NCI-H1092 treated with DMSO at 0.1 percent for 48 hours (cell line): ENCODE measurements around the gene ARPP21.

Source experiments
- DNase-seq: peaks from one replicate; lab custom pipeline; 2025; lab: John Stamatoyannopoulos, UW

The ARPP21 gene

GRCh38 chr3:35675621-35676020 lies 36.3 kb downstream of the ARPP21 start:
- DNase-seq = no peak

GRCh38 chr3:35677797-35678196 lies 38.5 kb downstream of the ARPP21 start:
- DNase-seq = no peak

GRCh38 chr3:35678643-35679161 lies 39.4 kb downstream of the ARPP21 start:
- no peak for DNase-seq

GRCh38 chr3:35679409-35680080 lies 40.2 kb downstream of the ARPP21 start:
- DNase-seq = no peak

- DNase-seq = no peak
Measured at GRCh38 chr3:35680866-35681650, 41.7 kb downstream of the ARPP21 start.

GRCh38 chr3:35685153-35685552 lies 45.8 kb downstream of the ARPP21 start:
- DNase-seq = no peak

GRCh38 chr3:35688826-35689225 lies 49.5 kb downstream of the ARPP21 start:
- DNase-seq = no peak

GRCh38 chr3:35690271-35690670 lies 50.9 kb downstream of the ARPP21 start:
- DNase-seq = peak; percentile 8

- no peak for DNase-seq
Measured at GRCh38 chr3:35705904-35706303, 66.6 kb downstream of the ARPP21 start.

GRCh38 chr3:35707904-35708303 lies 68.6 kb downstream of the ARPP21 start:
- no peak for DNase-seq

GRCh38 chr3:35708394-35709271 lies 69.3 kb downstream of the ARPP21 start:
- no peak for DNase-seq

GRCh38 chr3:35709691-35710090 lies 70.4 kb downstream of the ARPP21 start:
- no peak for DNase-seq

GRCh38 chr3:35710554-35710953 lies 71.2 kb downstream of the ARPP21 start:
- no peak for DNase-seq

GRCh38 chr3:35718921-35719320 lies 79.6 kb downstream of the ARPP21 start:
- DNase-seq = no peak

- DNase-seq = no peak
Measured at GRCh38 chr3:35721628-35722027, 82.3 kb downstream of the ARPP21 start.

GRCh38 chr3:35722902-35723301 lies 83.6 kb downstream of the ARPP21 start:
- DNase-seq = no peak

- DNase-seq = no peak
Measured at GRCh38 chr3:35723480-35724097, 84.3 kb downstream of the ARPP21 start.

- no peak for DNase-seq
Measured at GRCh38 chr3:35724106-35724505, 84.8 kb downstream of the ARPP21 start.

- DNase-seq = no peak
Measured at GRCh38 chr3:35727179-35727578, 87.9 kb downstream of the ARPP21 start.

- peak; percentile 53 for DNase-seq
Measured at GRCh38 chr3:35733341-35733740, 94.0 kb downstream of the ARPP21 start.

- DNase-seq = no peak
Measured at GRCh38 chr3:35733864-35734263, 94.5 kb downstream of the ARPP21 start.

GRCh38 chr3:35737080-35737479 lies 97.8 kb downstream of the ARPP21 start:
- no peak for DNase-seq
